Glutamatergic neuron (in vitro differentiated cells): ENCODE results near the gene PSD4. TPM values are rescaled to one million over a fixed set of nuclear protein-coding genes. Genes with fewer than 3 reads are reported as not detected.

ENCODE experiments used
- DNase-seq: peaks from one replicate; pipeline ENCODE4 v3.0.0; 2022
- H3K27ac Mint-ChIP-seq: one replicate; pipeline ENCODE4 v1.8.0; 2020; ENCODE audit warnings: mild to moderate bottlenecking, mixed read lengths, inconsistent platforms; ENCODE audit not compliant: unreplicated experiment
- H3K27me3 Mint-ChIP-seq: one replicate; pipeline ENCODE4 v1.8.0; 2020; ENCODE audit warnings: mild to moderate bottlenecking, moderate library complexity, mixed read lengths, inconsistent platforms; ENCODE audit not compliant: unreplicated experiment
- H3K36me3 Mint-ChIP-seq: one replicate; pipeline ENCODE4 v1.8.0; 2020; ENCODE audit warnings: mild to moderate bottlenecking, mixed read lengths, inconsistent platforms; ENCODE audit not compliant: unreplicated experiment
- H3K4me1 Mint-ChIP-seq: one replicate; pipeline ENCODE4 v1.8.0; 2020; ENCODE audit warnings: mild to moderate bottlenecking, low read depth, mixed read lengths, inconsistent platforms; ENCODE audit not compliant: unreplicated experiment
- H3K4me3 Mint-ChIP-seq: one replicate; pipeline ENCODE4 v1.8.0; 2020; ENCODE audit warnings: mild to moderate bottlenecking, mixed read lengths, inconsistent platforms; ENCODE audit not compliant: unreplicated experiment
- H3K9me3 Mint-ChIP-seq: one replicate; pipeline ENCODE4 v1.8.0; 2020; ENCODE audit warnings: mild to moderate bottlenecking, moderate library complexity, mixed read lengths, inconsistent platforms; ENCODE audit not compliant: unreplicated experiment
- CTCF ChIP-seq: fragments of 200-600 bp; sonication (generic); IDR thresholded peaks from one replicate; pipeline ENCODE4 v1.5.0; 2021; ENCODE audit not compliant: partially characterized antibody, unreplicated experiment
- total RNA-seq: library from RNA; stranded (reverse); fragmentation: NEBNext Ultra II Directional; extraction: Animal tissue kit (Norgen Biotek cat#: 25700); gene quantifications from one replicate; pipeline ENCODE4 v1.2.1, GENCODE V29; 2021; ENCODE audit not compliant: unreplicated experiment

PSD4 gene
- total RNA-seq, 1 donor from 2014 or later = 1.2 TPM

- TF ChIP-seq CTCF = no peak
- no peak for DNase-seq
- Mint-ChIP-seq H3K36me3 (no peaks in the 10 kb centered on the region), H3K4me3 (no peak overlapping the region), H3K9me3 (peaks cover 2% of the 10 kb centered on the region), H3K4me1 (peaks cover 8% of the 10 kb centered on the region), H3K27me3 (peaks cover 4% of the 10 kb centered on the region), H3K27ac (no peak overlapping the region)
Observed at GRCh38 chr2:113209646-113210171, 35.9 kb downstream of the PSD4 start.

GRCh38 chr2:113211226-113212105 is 37.7 kb downstream of the PSD4 start:
- Mint-ChIP-seq H3K4me3 (no peak overlapping the region), H3K36me3 (no peaks in the 10 kb centered on the region), H3K27me3 (peaks cover 2% of the 10 kb centered on the region), H3K9me3 (peaks cover 2% of the 10 kb centered on the region), H3K4me1 (peaks cover 8% of the 10 kb centered on the region), H3K27ac (no peak overlapping the region)
- no peak for DNase-seq
- no peak for TF ChIP-seq CTCF

GRCh38 chr2:113212245-113213060 is 38.7 kb downstream of the PSD4 start:
- Mint-ChIP-seq H3K27me3 (peaks cover 2% of the 10 kb centered on the region), H3K4me1 (peaks cover 8% of the 10 kb centered on the region), H3K4me3 (no peak overlapping the region), H3K36me3 (no peaks in the 10 kb centered on the region), H3K9me3 (peaks cover 2% of the 10 kb centered on the region), H3K27ac (no peak overlapping the region)
- no peak for TF ChIP-seq CTCF
- DNase-seq = no peak

GRCh38 chr2:113213061-113213930 is 39.5 kb downstream of the PSD4 start:
- H3K4me1 Mint-ChIP-seq = peaks cover 8% of the 10 kb centered on the region
- H3K27me3 Mint-ChIP-seq = peaks cover 2% of the 10 kb centered on the region
- no peak for DNase-seq
- no peaks in the 10 kb centered on the region for H3K36me3 Mint-ChIP-seq
- no peak overlapping the region for H3K4me3 Mint-ChIP-seq
- H3K9me3 Mint-ChIP-seq = peaks cover 2% of the 10 kb centered on the region
- H3K27ac Mint-ChIP-seq = no peak overlapping the region
- TF ChIP-seq CTCF = no peak
